COLO829 (cell line): ENCODE results near the gene DENND5A.

Experiments used
- DNase-seq: peaks from one replicate; pipeline ENCODE4 v3.0.0; 2012; ENCODE audit warnings: low spot score

DENND5A gene

GRCh38 chr11:9265211-9266131 is at the start of gene DENND5A:
Gene DENND5A, minus strand, starts transcription at chr11:9265350. Its CDS starts 281 bp downstream, at chr11:9265069.
- DNase-seq, result peak; percentile 95

- peak; percentile 99 for DNase-seq
Measured at GRCh38 chr11:9314291-9315077, 49.3 kb upstream of the DENND5A start, which contains the start of gene TMEM41B. Gene TMEM41B, minus strand, starts transcription at chr11:9314593. Its CDS starts 152 bp downstream, at chr11:9314441.

- no peak for DNase-seq
Measured at GRCh38 chr11:9313648-9314290, 48.6 kb upstream of the DENND5A start.

GRCh38 chr11:9310485-9311090 is 45.4 kb upstream of the DENND5A start:
- DNase-seq, result no peak

- no peak for DNase-seq
Measured at GRCh38 chr11:9304178-9304577, 39.0 kb upstream of the DENND5A start.

GRCh38 chr11:9302448-9302847 is 37.3 kb upstream of the DENND5A start:
- no peak for DNase-seq

GRCh38 chr11:9301720-9302119 is 36.6 kb upstream of the DENND5A start:
- no peak for DNase-seq

GRCh38 chr11:9293646-9294045 is 28.5 kb upstream of the DENND5A start:
- DNase-seq, result no peak

- no peak for DNase-seq
Measured at GRCh38 chr11:9285850-9286587, 20.9 kb upstream of the DENND5A start.

GRCh38 chr11:9280655-9281301 is 15.6 kb upstream of the DENND5A start:
- DNase-seq, result no peak

GRCh38 chr11:9277176-9277575 is 12.0 kb upstream of the DENND5A start:
- no peak for DNase-seq

- DNase-seq, result no peak
Measured at GRCh38 chr11:9276571-9276970, 11.4 kb upstream of the DENND5A start.

- DNase-seq, result no peak
Measured at GRCh38 chr11:9274499-9275258, 9.5 kb upstream of the DENND5A start.

GRCh38 chr11:9273376-9274336 is 8.5 kb upstream of the DENND5A start:
- DNase-seq, result no peak

- DNase-seq, result peak; percentile 27
Measured at GRCh38 chr11:9269492-9270013, 4.4 kb upstream of the DENND5A start.

- DNase-seq, result no peak
Measured at GRCh38 chr11:9267680-9268079, 2.5 kb upstream of the DENND5A start.

GRCh38 chr11:9266926-9267325 is 1.8 kb upstream of the DENND5A start:
- DNase-seq, result no peak

GRCh38 chr11:9266132-9266736 is 1.1 kb upstream of the DENND5A start:
- no peak for DNase-seq
